HepG2 (cell line): Measurements from ENCODE around the gene THRAP3. TPM values are rescaled to one million over a fixed set of nuclear protein-coding genes. Genes with fewer than 3 reads are reported as not detected.
A peak's percentile ranks its signal among the peaks of the same experiment; 100 is the strongest.

Experiments
- ATAC-seq: fragments of 200-7000 bp; cut with Tn5 transposase; 3 replicates; pipeline ENCODE4 v1.9.1; 2020; ENCODE audit warnings: mild to moderate bottlenecking, moderate library complexity
- BruUV-seq: library from RNA; stranded (reverse); fragments of 400-500 nt; replicated peaks from 2 replicates; lab custom pipeline; 2021; lab: Mats Ljungman, UMichigan
- CTCF ChIA-PET: fragments of 300-600 bp; formaldehyde crosslinking; extraction: SDS; loops from one replicate; lab custom pipeline; 2021; ENCODE audit warnings: low total read pairs, inconsistent platforms, low intra/inter-chr PET ratio; lab: Yijun Ruan, JAX
- POLR2A ChIA-PET: fragments of 350-600 bp; sonication (Branson Sonifier 250); formaldehyde crosslinking; loops from one replicate; lab custom pipeline; 2020; ENCODE audit warnings: antibody characterized with exemption, inconsistent platforms; lab: Yijun Ruan, JAX
- DNase-seq: peaks from one replicate; pipeline ENCODE4 v3.0.0-alpha.2; 2015; ENCODE audit warnings: low spot score
- FAIRE-seq: peaks from 3 replicates; lab custom pipeline; 2011; peaks lifted over from hg19 to GRCh38; lab: Jason Lieb, UNC
- H2AFZ ChIP-seq: one replicate; pipeline ENCODE4 v1.6.1; 2011; ENCODE audit warnings: low read length, inconsistent platforms
- H3K27ac ChIP-seq: fragments of 300-600 bp; 3 replicates; pipeline ENCODE4 v1.8.0; 2011; ENCODE audit warnings: mixed run types, mild to moderate bottlenecking, mixed read lengths, low read length, inconsistent platforms; ENCODE audit not compliant: insufficient read depth; ENCODE audit errors: extremely low read length
- H3K27me3 ChIP-seq, 2 experiments: fragments of 200-600 bp in 1 of 2; 2 replicates in 1 of 2; 3 replicates in 1 of 2; pipeline versions ENCODE4 v1.6.0 to v1.8.0; 2011; ENCODE audit warnings: low read length in 2 of 2, mild to moderate bottlenecking in 2 of 2, moderate library complexity in 2 of 2, inconsistent platforms in 1 of 2; ENCODE audit not compliant: insufficient read depth in 2 of 2, control insufficient read depth in 1 of 2
- H3K36me3 ChIP-seq, 2 experiments: fragments of 200-600 bp in 1 of 2; replicated peaks in 1 of 2; 2 replicates in 1 of 2; 3 replicates in 1 of 2; pipeline versions ENCODE4 v1.5.1 to v1.8.0; 2011; ENCODE audit warnings: low read length in 2 of 2, inconsistent platforms in 1 of 2; ENCODE audit not compliant: insufficient read depth in 2 of 2, control insufficient read depth in 1 of 2
- H3K4me1 ChIP-seq: 2 replicates; pipeline ENCODE4 v1.5.1; 2012; ENCODE audit warnings: low read length, inconsistent platforms; ENCODE audit not compliant: insufficient read depth
- H3K4me2 ChIP-seq: 2 replicates; pipeline ENCODE4 v1.6.0; 2011; ENCODE audit warnings: low read depth, low read length, inconsistent platforms
- H3K4me3 ChIP-seq, 3 experiments: fragments of 200-600 bp in 1 of 3; sonication (generic), shearing (Covaris generic) in 1 of 3; replicated peaks in 1 of 3; 2 replicates each; pipeline ENCODE4 v1.5.1; 2011 to 2016; ENCODE audit warnings: low read length in 3 of 3, inconsistent platforms in 2 of 3, low read depth in 2 of 3, mild to moderate bottlenecking in 2 of 3, control low read depth in 1 of 3, mixed read lengths in 1 of 3; ENCODE audit not compliant: insufficient read depth in 1 of 3
- H3K79me2 ChIP-seq: one replicate; pipeline ENCODE4 v1.6.1; 2011; ENCODE audit warnings: low read length, inconsistent platforms; ENCODE audit not compliant: insufficient read depth
- H3K9ac ChIP-seq: 2 replicates; pipeline ENCODE4 v1.6.0; 2011; ENCODE audit warnings: mild to moderate bottlenecking, low read depth, low read length, inconsistent platforms; ENCODE audit not compliant: insufficient read depth
- H3K9me3 ChIP-seq: 2 replicates; pipeline ENCODE4 v1.5.1; 2012; ENCODE audit warnings: mild to moderate bottlenecking, low read length
- H4K20me1 ChIP-seq: 2 replicates; pipeline ENCODE4 v1.6.0; 2011; ENCODE audit warnings: inconsistent platforms, mild to moderate bottlenecking, low read length, moderate library complexity; ENCODE audit not compliant: insufficient read depth
- FOXC1 ChIP-seq: sonication (generic); formaldehyde crosslinking; IDR thresholded peaks from 2 replicates; pipeline ENCODE4 v1.8.0; 2022; ENCODE audit warnings: mild to moderate bottlenecking, missing genetic modification reagents, borderline replicate concordance
- GPN1 ChIP-seq: sonication (generic); formaldehyde crosslinking; IDR thresholded peaks from 2 replicates; pipeline ENCODE4 v1.5.1; 2020; ENCODE audit warnings: missing genetic modification reagents, borderline replicate concordance
- HNRNPL ChIP-seq: fragments of 200-400 bp; formaldehyde crosslinking; IDR thresholded peaks from 2 replicates; pipeline ENCODE4 v1.6.1; 2017; ENCODE audit warnings: mild to moderate bottlenecking, low read depth, low read length
- JDP2 ChIP-seq: sonication (generic); formaldehyde crosslinking; IDR thresholded peaks from 2 replicates; pipeline ENCODE4 v1.8.1; 2022; ENCODE audit warnings: missing genetic modification reagents, borderline replicate concordance
- NKX3-1 ChIP-seq: sonication (generic); formaldehyde crosslinking; IDR thresholded peaks from 2 replicates; pipeline ENCODE4 v1.5.0; 2020; ENCODE audit warnings: missing genetic modification reagents
- PTBP1 ChIP-seq: fragments of 200-400 bp; formaldehyde crosslinking; IDR thresholded peaks from 2 replicates; pipeline ENCODE4 v1.6.1; 2018; ENCODE audit warnings: low read length, low read depth; ENCODE audit not compliant: poor library complexity, severe bottlenecking
- SMAD9 ChIP-seq: sonication (generic); formaldehyde crosslinking; IDR thresholded peaks from 2 replicates; pipeline ENCODE4 v1.5.1; 2020; ENCODE audit warnings: mild to moderate bottlenecking, missing genetic modification reagents
- ZFAT ChIP-seq: sonication (generic); formaldehyde crosslinking; conservative IDR thresholded peaks from 2 replicates; pipeline ENCODE4 v1.8.1; 2023; ENCODE audit warnings: missing genetic modification reagents, inconsistent platforms
- whole genome bisulfite sequencing: methylation state at CpG from one replicate; pipeline ENCODE4 v1.1.6; 2017; ENCODE audit warnings: low lambda C conversion rate; 5-methylcytosine and 5-hydroxymethylcytosine counted together
- in situ Hi-C: cut with HindIII; loops from 2 replicates; pipeline ENCODE4 v1.10.0; 2017; ENCODE audit warnings: low pct_unique_long_range_greater_than_20kb; ENCODE audit not compliant: extremely low pct_ligation_motif_present
- intact Hi-C: fragments of 100-400 bp; cut with micrococcal nuclease; formaldehyde crosslinking; loops from one replicate; pipeline ENCODE4 v1.10.0; 2022; ENCODE audit not compliant: unreplicated experiment
- polyA plus RNA-seq, 8 experiments: library from polyadenylated mRNA; depleted of rRNA in 3 of 8; stranded (reverse) in 7 of 8; unstranded in 1 of 8; fragments of >200 nt; fragmentation: Illumina TruSeq in 4 of 8; extraction: Trizol in 4 of 8; gene quantifications; 2 replicates each; pipeline versions ENCODE4 v1.2.1 to v1.2.3, GENCODE V29; 2011 to 2016; ENCODE audit warnings: low read depth in 4 of 8, missing spikeins in 1 of 8, mixed read lengths in 1 of 8; ENCODE audit not compliant: insufficient read depth in 1 of 8
- total RNA-seq, 5 experiments: library from RNA; depleted of rRNA; stranded (reverse); fragments of >200 nt; fragmentation: Illumina TruSeq; extraction: Trizol; gene quantifications; 2 replicates each; pipeline ENCODE4 v1.2.3, GENCODE V29; 2016; ENCODE audit warnings: low read depth in 1 of 5
- TF ChIP-seq, protein P1 (sequence below): sonication (generic); formaldehyde crosslinking; IDR thresholded peaks from 2 replicates; pipeline ENCODE4 v1.5.0; 2020; ENCODE audit warnings: mild to moderate bottlenecking, missing genetic modification reagents, moderate library complexity
- TF ChIP-seq, protein P2 (sequence below): sonication (generic); formaldehyde crosslinking; IDR thresholded peaks from 2 replicates; pipeline ENCODE4 v1.4.0; 2020; ENCODE audit warnings: missing genetic modification reagents

The THRAP3 gene
- total and polyA plus RNA-seq, 2 of the 13 experiments (the other 11 are each of a cell fraction or from before 2014, with no cell fraction given): 45.0 to 92.6 TPM

- TF ChIP-seq, protein P1, sequence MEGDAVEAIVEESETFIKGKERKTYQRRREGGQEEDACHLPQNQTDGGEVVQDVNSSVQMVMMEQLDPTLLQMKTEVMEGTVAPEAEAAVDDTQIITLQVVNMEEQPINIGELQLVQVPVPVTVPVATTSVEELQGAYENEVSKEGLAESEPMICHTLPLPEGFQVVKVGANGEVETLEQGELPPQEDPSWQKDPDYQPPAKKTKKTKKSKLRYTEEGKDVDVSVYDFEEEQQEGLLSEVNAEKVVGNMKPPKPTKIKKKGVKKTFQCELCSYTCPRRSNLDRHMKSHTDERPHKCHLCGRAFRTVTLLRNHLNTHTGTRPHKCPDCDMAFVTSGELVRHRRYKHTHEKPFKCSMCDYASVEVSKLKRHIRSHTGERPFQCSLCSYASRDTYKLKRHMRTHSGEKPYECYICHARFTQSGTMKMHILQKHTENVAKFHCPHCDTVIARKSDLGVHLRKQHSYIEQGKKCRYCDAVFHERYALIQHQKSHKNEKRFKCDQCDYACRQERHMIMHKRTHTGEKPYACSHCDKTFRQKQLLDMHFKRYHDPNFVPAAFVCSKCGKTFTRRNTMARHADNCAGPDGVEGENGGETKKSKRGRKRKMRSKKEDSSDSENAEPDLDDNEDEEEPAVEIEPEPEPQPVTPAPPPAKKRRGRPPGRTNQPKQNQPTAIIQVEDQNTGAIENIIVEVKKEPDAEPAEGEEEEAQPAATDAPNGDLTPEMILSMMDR (CRISPR knock-in tag): peak; percentile 86
- TF ChIP-seq HNRNPL (peak; percentile 82), SMAD9 (CRISPR knock-in tag) (no peak)
These were observed 118.4 kb downstream of the THRAP3 start (continued) for GRCh38 chr1:36342426-36343185.

- TF ChIP-seq, protein P2, sequence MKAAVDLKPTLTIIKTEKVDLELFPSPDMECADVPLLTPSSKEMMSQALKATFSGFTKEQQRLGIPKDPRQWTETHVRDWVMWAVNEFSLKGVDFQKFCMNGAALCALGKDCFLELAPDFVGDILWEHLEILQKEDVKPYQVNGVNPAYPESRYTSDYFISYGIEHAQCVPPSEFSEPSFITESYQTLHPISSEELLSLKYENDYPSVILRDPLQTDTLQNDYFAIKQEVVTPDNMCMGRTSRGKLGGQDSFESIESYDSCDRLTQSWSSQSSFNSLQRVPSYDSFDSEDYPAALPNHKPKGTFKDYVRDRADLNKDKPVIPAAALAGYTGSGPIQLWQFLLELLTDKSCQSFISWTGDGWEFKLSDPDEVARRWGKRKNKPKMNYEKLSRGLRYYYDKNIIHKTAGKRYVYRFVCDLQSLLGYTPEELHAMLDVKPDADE (CRISPR knock-in tag): no peak
- TF ChIP-seq JDP2 (CRISPR knock-in tag) (no peak), NKX3-1 (CRISPR knock-in tag) (no peak), GPN1 (CRISPR knock-in tag) (no peak), PTBP1 (no peak), ZFAT (CRISPR knock-in tag) (no peak), FOXC1 (no peak)
- FAIRE-seq: no peak
- peaks cover 34 to 66% of the 10 kb centered on the region in 2 experiments for H3K36me3 ChIP-seq
- no TSS peak for BruUV-seq
- H3K9ac ChIP-seq: no peak overlapping the region
- no peak for ATAC-seq
- no peak overlapping the region for H2AFZ ChIP-seq
- H3K4me2 ChIP-seq: no peak overlapping the region
- 98% methylated on average over 11 of the region's 24 CpGs for WGBS
- no peaks in the 10 kb centered on the region for H3K27me3 ChIP-seq
- in situ Hi-C loops: loop anchor here (5.0 kb wide), 1 partner anchor 78 kb away; no protein-coding TSS in a partner anchor
- H3K27ac ChIP-seq: no peak overlapping the region
- no peak for DNase-seq
- H3K79me2 ChIP-seq: no peaks in the 10 kb centered on the region
- H3K9me3 ChIP-seq: no peaks in the 10 kb centered on the region
- ChIA-PET POLR2A (interaction anchor here (1.5 kb wide), 1 partner anchor 195 kb away, joined by 5 read pairs; the partner anchor contains the start of gene TRAPPC3), CTCF (interaction anchor here (3.1 kb wide), 1 partner anchor 77 kb away, joined by 24 read pairs; no protein-coding TSS in a partner anchor)
- H4K20me1 ChIP-seq: no peaks in the 10 kb centered on the region
- intact Hi-C loops: loop anchor here (2.0 kb wide), 1 partner anchor 77 kb away; no protein-coding TSS in a partner anchor
- no peak overlapping the region for H3K4me3 ChIP-seq
- H3K4me1 ChIP-seq: 0 out of 2 replicates have a peak, but pooled peaks cover 12% of the 10 kb centered on the region
These were observed 119.6 kb downstream of the THRAP3 start for GRCh38 chr1:36343651-36344394.
